Tibial nerve (tissue), 4 donors: ENCODE measurements around the gene RB1.

Experiments used
- CTCF ChIP-seq, 5 experiments: fragments of 200-600 bp in 3 of 5; fragments of 450-650 bp in 2 of 5; sonication (generic) in 3 of 5; IDR thresholded peaks; one replicate each; pipeline ENCODE4 v1.5.1; 2016 to 2019; ENCODE audit warnings: antibody characterized with exemption in 5 of 5, mild to moderate bottlenecking in 3 of 5, moderate library complexity in 2 of 5
- EP300 ChIP-seq, 2 donors: sonication (generic); formaldehyde crosslinking; IDR thresholded peaks; one replicate each; pipeline ENCODE4 v1.6.1; 2017; ENCODE audit warnings: antibody characterized with exemption in 2 of 2, mild to moderate bottlenecking in 1 of 2
- POLR2A ChIP-seq, 2 donors: fragments of 450-650 bp; IDR thresholded peaks; one replicate each; pipeline ENCODE4 v1.6.1; 2017; ENCODE audit warnings: antibody characterized with exemption in 2 of 2, mild to moderate bottlenecking in 2 of 2, moderate library complexity in 2 of 2

DNA sequence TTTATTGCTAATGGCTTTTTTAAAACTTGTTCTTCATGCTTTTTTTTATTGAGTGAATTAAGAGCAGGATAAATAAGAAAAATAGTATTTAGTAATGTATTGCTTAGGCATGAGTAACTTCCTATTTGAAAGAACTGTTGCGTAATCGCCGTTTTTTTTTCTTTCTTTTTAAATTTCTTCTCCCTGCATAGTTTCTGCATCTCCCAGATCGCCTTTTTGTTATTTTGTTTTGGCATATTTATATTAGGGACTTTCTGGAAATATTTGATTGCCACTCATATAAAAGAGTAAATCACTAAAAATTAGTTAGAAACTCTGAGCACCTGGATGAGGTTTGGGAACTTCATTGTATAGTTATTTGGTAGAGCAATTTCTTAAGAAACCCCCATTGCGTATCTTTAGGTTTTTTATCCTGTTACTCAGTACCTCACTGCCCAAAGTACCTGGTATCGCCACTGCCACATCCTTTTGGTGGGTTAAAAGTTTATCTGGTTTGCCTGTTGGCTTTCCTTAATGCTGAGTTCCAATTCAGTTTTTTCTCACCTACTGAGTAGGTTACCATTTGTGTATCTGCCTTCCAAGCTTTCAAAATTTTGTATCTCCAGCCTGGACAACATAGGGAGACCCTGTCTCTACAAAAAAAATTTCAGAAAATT lies 145.5 kb downstream of the RB1 start:
- TF ChIP-seq POLR2A (IDR thresholded peaks at IDR 0.05) (no peak), CTCF (IDR thresholded peaks at IDR 0.05) (no peak), EP300 (IDR thresholded peaks at IDR 0.05) (no peak)
